Cardiac muscle cell (in vitro differentiated cells and primary cell): Measurements from ENCODE around the gene CD27. TPM values are rescaled to one million over a fixed set of nuclear protein-coding genes. Genes with fewer than 3 reads are reported as not detected.

Experiments used
- DNase-seq, 2 donors: peaks; one replicate each; pipeline versions ENCODE4 v3.0.0 to v3.0.0-alpha.2; 2010 to 2017; ENCODE audit warnings: low read depth in 1 of 2, low spot score in 1 of 2
- H3K27ac ChIP-seq: fragments of 200-600 bp; sonication (generic); 2 replicates; pipeline ENCODE4 v1.5.1; 2016
- H3K27me3 ChIP-seq: fragments of 200-600 bp; sonication (generic); 2 replicates; pipeline ENCODE4 v1.6.0; 2016; ENCODE audit warnings: control low read depth
- H3K36me3 ChIP-seq: fragments of 200-600 bp; sonication (generic); 2 replicates; pipeline ENCODE4 v1.5.1; 2016; ENCODE audit warnings: control low read depth
- H3K4me1 ChIP-seq: fragments of 200-600 bp; sonication (generic); 2 replicates; pipeline ENCODE4 v1.8.1; 2017; ENCODE audit warnings: low read depth, mild to moderate bottlenecking, mixed run types
- H3K4me3 ChIP-seq: fragments of 200-600 bp; sonication (generic); 2 replicates; pipeline ENCODE4 v1.5.1; 2016; ENCODE audit warnings: mild to moderate bottlenecking
- H3K9me3 ChIP-seq: fragments of 200-600 bp; sonication (generic); 2 replicates; pipeline ENCODE4 v1.5.1; 2017; ENCODE audit warnings: low read depth, mild to moderate bottlenecking, control low read depth
- polyA plus RNA-seq: library from polyadenylated mRNA; unstranded; fragments of >200 nt; fragmentation: Nextera tagmentation; extraction: Ambion mirVana; gene quantifications from 2 replicates; pipeline ENCODE4 v1.2.1, GENCODE V29; 2016
- total RNA-seq: library from RNA; depleted of rRNA; stranded (reverse); fragments of >200 nt; gene quantifications from 2 replicates; pipeline ENCODE4 v1.2.3, GENCODE V29; 2016
- TF ChIP-seq, protein P1 (sequence below): IDR thresholded peaks from 2 replicates; pipeline ENCODE4 v1.5.1; 2012; ENCODE audit warnings: low read depth, mild to moderate bottlenecking, low read length

CD27 gene
- total and polyA plus RNA-seq, 2 experiments from 2014 or later, result 0.32 TPM; not detected in 1

- Histone ChIP-seq H3K27ac (no peak overlapping the region), H3K9me3 (no peaks in the 10 kb centered on the region), H3K27me3 (no peaks in the 10 kb centered on the region), H3K36me3 (peaks cover 25% of the 10 kb centered on the region), H3K4me1 (no peaks in the 10 kb centered on the region), H3K4me3 (no peak overlapping the region)
- TF ChIP-seq, protein P1, sequence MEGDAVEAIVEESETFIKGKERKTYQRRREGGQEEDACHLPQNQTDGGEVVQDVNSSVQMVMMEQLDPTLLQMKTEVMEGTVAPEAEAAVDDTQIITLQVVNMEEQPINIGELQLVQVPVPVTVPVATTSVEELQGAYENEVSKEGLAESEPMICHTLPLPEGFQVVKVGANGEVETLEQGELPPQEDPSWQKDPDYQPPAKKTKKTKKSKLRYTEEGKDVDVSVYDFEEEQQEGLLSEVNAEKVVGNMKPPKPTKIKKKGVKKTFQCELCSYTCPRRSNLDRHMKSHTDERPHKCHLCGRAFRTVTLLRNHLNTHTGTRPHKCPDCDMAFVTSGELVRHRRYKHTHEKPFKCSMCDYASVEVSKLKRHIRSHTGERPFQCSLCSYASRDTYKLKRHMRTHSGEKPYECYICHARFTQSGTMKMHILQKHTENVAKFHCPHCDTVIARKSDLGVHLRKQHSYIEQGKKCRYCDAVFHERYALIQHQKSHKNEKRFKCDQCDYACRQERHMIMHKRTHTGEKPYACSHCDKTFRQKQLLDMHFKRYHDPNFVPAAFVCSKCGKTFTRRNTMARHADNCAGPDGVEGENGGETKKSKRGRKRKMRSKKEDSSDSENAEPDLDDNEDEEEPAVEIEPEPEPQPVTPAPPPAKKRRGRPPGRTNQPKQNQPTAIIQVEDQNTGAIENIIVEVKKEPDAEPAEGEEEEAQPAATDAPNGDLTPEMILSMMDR, result no peak
- DNase-seq, result no peak
Observed at GRCh38 chr12:6500466-6500865, 55.7 kb downstream of the CD27 start.

Other genes starting within 250 kb of the CD27 start
- 11.6 and 15.8 TPM in 2 replicates for gene CD9, start 244.6 kb upstream of the CD27 start, total RNA-seq
- gene CD9, start 244.6 kb upstream of the CD27 start, polyA plus RNA-seq, result 14.7 and 37.9 TPM in 2 replicates
- 0.86 and 0.99 TPM in 2 replicates for gene PLEKHG6, start 134.3 kb upstream of the CD27 start, total RNA-seq
- gene PLEKHG6, start 134.3 kb upstream of the CD27 start, polyA plus RNA-seq, result 0.39 and 1.2 TPM in 2 replicates
- gene TNFRSF1A, start 102.9 kb upstream of the CD27 start, total RNA-seq, result 32.8 and 33.3 TPM in 2 replicates
- gene TNFRSF1A, start 102.9 kb upstream of the CD27 start, polyA plus RNA-seq, result 41.7 and 42.3 TPM in 2 replicates
- gene SCNN1A, start 69.4 kb upstream of the CD27 start, total RNA-seq, result 0.25 and 0.66 TPM in 2 replicates
- not detected in 2 replicates for gene SCNN1A, start 69.4 kb upstream of the CD27 start, polyA plus RNA-seq
- gene LTBR, start 60.8 kb upstream of the CD27 start, total RNA-seq, result 2.2 and 4.1 TPM in 2 replicates
- 0.65 and 2.4 TPM in 2 replicates for gene LTBR, start 60.8 kb upstream of the CD27 start, polyA plus RNA-seq
- 2.8 and 3.4 TPM in 2 replicates for gene TAPBPL, start 7.1 kb downstream of the CD27 start, total RNA-seq
- 1.5 and 3.3 TPM in 2 replicates for gene TAPBPL, start 7.1 kb downstream of the CD27 start, polyA plus RNA-seq
- 15.1 and 17.7 TPM in 2 replicates for gene VAMP1, start 25.7 kb downstream of the CD27 start, total RNA-seq
- 14.9 and 28.4 TPM in 2 replicates for gene VAMP1, start 25.7 kb downstream of the CD27 start, polyA plus RNA-seq
- 75.1 and 104 TPM in 2 replicates for gene MRPL51, start 48.3 kb downstream of the CD27 start, total RNA-seq
- 279 and 308 TPM in 2 replicates for gene MRPL51, start 48.3 kb downstream of the CD27 start, polyA plus RNA-seq
- 134 and 156 TPM in 2 replicates for gene NCAPD2, start 49.1 kb downstream of the CD27 start, total RNA-seq
- gene NCAPD2, start 49.1 kb downstream of the CD27 start, polyA plus RNA-seq, result 20.2 and 70.7 TPM in 2 replicates
- 8,013 and 12,904 TPM in 2 replicates for gene GAPDH, start 89.6 kb downstream of the CD27 start, total RNA-seq
- 11,564 and 14,299 TPM in 2 replicates for gene GAPDH, start 89.6 kb downstream of the CD27 start, polyA plus RNA-seq
- 18.0 and 29.0 TPM in 2 replicates for gene IFFO1, start 111.1 kb downstream of the CD27 start, total RNA-seq
- gene IFFO1, start 111.1 kb downstream of the CD27 start, polyA plus RNA-seq, result 25.4 and 28.4 TPM in 2 replicates
- 20.4 and 45.5 TPM in 2 replicates for gene NOP2, start 123.3 kb downstream of the CD27 start, total RNA-seq
- gene NOP2, start 123.3 kb downstream of the CD27 start, polyA plus RNA-seq, result 36.2 and 38.2 TPM in 2 replicates
- 363 and 580 TPM in 2 replicates for gene CHD4, start 162.4 kb downstream of the CD27 start, total RNA-seq
- 155 and 204 TPM in 2 replicates for gene CHD4, start 162.4 kb downstream of the CD27 start, polyA plus RNA-seq
- 0.07 and 0.71 TPM in 2 replicates for gene LPAR5, start 191.0 kb downstream of the CD27 start, total RNA-seq
- 0.10 and 0.78 TPM in 2 replicates for gene LPAR5, start 191.0 kb downstream of the CD27 start, polyA plus RNA-seq
- 0.99 and 2.8 TPM in 2 replicates for gene ACRBP, start 202.5 kb downstream of the CD27 start, total RNA-seq
- 2.6 and 7.0 TPM in 2 replicates for gene ACRBP, start 202.5 kb downstream of the CD27 start, polyA plus RNA-seq
- gene ING4, start 218.2 kb downstream of the CD27 start, total RNA-seq, result 95.2 and 107 TPM in 2 replicates
- gene ING4, start 218.2 kb downstream of the CD27 start, polyA plus RNA-seq, result 95.3 and 96.2 TPM in 2 replicates
- 39.4 and 44.9 TPM in 2 replicates for gene ZNF384, start 244.4 kb downstream of the CD27 start, total RNA-seq
- gene ZNF384, start 244.4 kb downstream of the CD27 start, polyA plus RNA-seq, result 38.2 and 44.1 TPM in 2 replicates